Loucy (cell line): ENCODE results near the gene MYH9.

Experiments used
- CTCF ChIP-seq: fragments of 200-600 bp; sonication (generic); conservative IDR thresholded peaks from 2 replicates; pipeline ENCODE4 v1.5.1; 2014; ENCODE audit warnings: mild to moderate bottlenecking, antibody characterized with exemption, low read length
- EZH2phosphoT487 ChIP-seq: fragments of 200-600 bp; IDR thresholded peaks from 2 replicates; pipeline ENCODE4 v1.6.1; 2018; ENCODE audit warnings: antibody characterized with exemption, mild to moderate bottlenecking, moderate library complexity, borderline replicate concordance

DNA sequence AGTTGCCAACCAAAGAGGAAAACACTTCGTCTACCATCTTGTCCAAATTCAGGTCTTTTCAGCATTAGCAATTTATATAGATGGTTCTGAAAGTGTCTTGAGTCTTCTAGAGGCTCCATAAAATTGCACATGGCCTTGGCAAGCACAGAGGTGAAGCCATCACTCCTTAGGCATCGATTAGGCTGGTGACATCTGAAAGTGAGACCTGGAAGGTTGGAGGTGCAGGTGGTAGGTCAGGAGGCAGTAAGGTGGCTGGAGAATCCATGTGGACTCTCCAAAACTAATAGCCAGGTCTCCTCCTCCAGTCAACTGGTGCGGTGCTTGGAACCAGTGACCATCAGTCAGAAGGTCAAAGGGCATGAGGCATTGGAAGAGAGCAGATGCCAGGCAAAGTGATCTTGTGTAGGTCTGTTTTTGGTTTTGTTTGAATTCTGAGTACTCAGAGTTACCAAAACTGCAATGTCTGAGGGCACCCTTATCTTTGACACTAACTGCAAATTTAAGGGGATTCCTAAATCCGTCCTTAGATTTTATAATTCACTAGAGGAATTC lies 141.9 kb downstream of the MYH9 start:
- TF ChIP-seq CTCF (no peak), EZH2phosphoT487 (no peak)
